Liver (tissue), 9 donors: Measurements from ENCODE around the gene IRX2. TPM values are rescaled to one million over a fixed set of nuclear protein-coding genes. Genes with fewer than 3 reads are reported as not detected.

Source experiments
- DNase-seq: peaks from one replicate; pipeline ENCODE4 v3.0.0-alpha.2; 2017; ENCODE audit warnings: low spot score
- H3K27ac ChIP-seq, 2 donors: one replicate each; pipeline ENCODE4 v1.7.0; 2013; ENCODE audit warnings: inconsistent platforms in 2 of 2, low read length in 2 of 2, control low read depth in 1 of 2, low read depth in 1 of 2, mild to moderate bottlenecking in 1 of 2
- H3K27me3 ChIP-seq, 4 donors: one replicate each; pipeline versions ENCODE4 v1.6.1 to v1.7.0; 2013; ENCODE audit warnings: low read length in 3 of 4, inconsistent platforms in 1 of 4, mild to moderate bottlenecking in 1 of 4, moderate library complexity in 1 of 4; ENCODE audit not compliant: control insufficient read depth in 4 of 4, insufficient read depth in 4 of 4
- H3K36me3 ChIP-seq, 4 donors: one replicate each; pipeline versions ENCODE4 v1.6.1 to v1.7.0; 2013; ENCODE audit warnings: low read length in 3 of 4, mild to moderate bottlenecking in 3 of 4, low read depth in 1 of 4, moderate library complexity in 1 of 4; ENCODE audit not compliant: control insufficient read depth in 4 of 4, insufficient read depth in 3 of 4
- H3K4me1 ChIP-seq, 4 donors: one replicate each; pipeline versions ENCODE4 v1.6.1 to v1.7.0; 2013; ENCODE audit warnings: low read length in 3 of 4, mild to moderate bottlenecking in 3 of 4, moderate library complexity in 1 of 4; ENCODE audit not compliant: control insufficient read depth in 4 of 4, insufficient read depth in 4 of 4
- H3K4me3 ChIP-seq, 3 donors: one replicate each; pipeline versions ENCODE4 v1.6.1 to v1.7.0; 2013; ENCODE audit warnings: low read length in 3 of 3, control low read depth in 1 of 3, low read depth in 1 of 3, mild to moderate bottlenecking in 1 of 3
- H3K9ac ChIP-seq, 2 donors: one replicate each; pipeline ENCODE4 v1.7.0; 2013; ENCODE audit warnings: low read length in 2 of 2, mild to moderate bottlenecking in 2 of 2, moderate library complexity in 2 of 2, control low read depth in 1 of 2, low read depth in 1 of 2
- H3K9me3 ChIP-seq, 4 donors: one replicate each; pipeline versions ENCODE4 v1.6.1 to v1.7.0; 2013; ENCODE audit warnings: low read length in 3 of 4; ENCODE audit not compliant: control insufficient read depth in 4 of 4
- EGR1 ChIP-seq, 2 donors: IDR thresholded peaks; 2 replicates each; pipeline ENCODE4 v1.6.1; 2016 to 2018; ENCODE audit warnings: antibody characterized with exemption in 2 of 2, low read depth in 2 of 2
- FOXA1 ChIP-seq: IDR thresholded peaks from 2 replicates; pipeline ENCODE4 v1.6.1; 2016; ENCODE audit warnings: antibody characterized with exemption
- GABPA ChIP-seq, 2 donors: IDR thresholded peaks in 1 of 2; conservative IDR thresholded peaks in 1 of 2; 2 replicates each; pipeline ENCODE4 v1.6.1; 2016; ENCODE audit warnings: antibody characterized with exemption in 2 of 2, mild to moderate bottlenecking in 1 of 2, moderate library complexity in 1 of 2
- HNF4A ChIP-seq, 2 donors: conservative IDR thresholded peaks; 2 replicates each; pipeline ENCODE4 v1.6.1; 2016; ENCODE audit warnings: antibody characterized with exemption in 2 of 2, mild to moderate bottlenecking in 2 of 2
- JUND ChIP-seq, 2 donors: IDR thresholded peaks; 2 replicates each; pipeline ENCODE4 v1.6.1; 2016; ENCODE audit warnings: antibody characterized with exemption in 2 of 2
- MAX ChIP-seq: IDR thresholded peaks from 2 replicates; pipeline ENCODE4 v1.6.1; 2016; ENCODE audit warnings: antibody characterized with exemption
- NR2F2 ChIP-seq: IDR thresholded peaks from 2 replicates; pipeline ENCODE4 v1.6.1; 2016; ENCODE audit warnings: antibody characterized with exemption
- RAD21 ChIP-seq, 2 donors: IDR thresholded peaks; 2 replicates each; pipeline ENCODE4 v1.6.1; 2016; ENCODE audit warnings: antibody characterized with exemption in 2 of 2, mild to moderate bottlenecking in 2 of 2
- REST ChIP-seq: IDR thresholded peaks from 2 replicates; pipeline ENCODE4 v1.6.1; 2016; ENCODE audit warnings: antibody characterized with exemption, mild to moderate bottlenecking
- SP1 ChIP-seq: IDR thresholded peaks from 2 replicates; pipeline ENCODE4 v1.6.1; 2018; ENCODE audit warnings: antibody characterized with exemption, mild to moderate bottlenecking
- TAF1 ChIP-seq: conservative IDR thresholded peaks from 2 replicates; pipeline ENCODE4 v1.6.1; 2016; ENCODE audit warnings: antibody characterized with exemption, mild to moderate bottlenecking
- YY1 ChIP-seq: IDR thresholded peaks from 2 replicates; pipeline ENCODE4 v1.6.1; 2016; ENCODE audit warnings: antibody characterized with exemption, mild to moderate bottlenecking
- WGBS: extraction: QIAGEN DNeasy Blood & Tissue Kit; methylation state at CpG from one replicate; pipeline ENCODE4 v1.1.7; 2013; 5-methylcytosine and 5-hydroxymethylcytosine counted together
- polyA plus RNA-seq, 2 donors: library from polyadenylated mRNA; stranded (reverse) in 1 of 2; unstranded in 1 of 2; fragments of 200-250 nt in 1 of 2; fragments of >200 nt in 1 of 2; fragmentation: Nextera tagmentation in 1 of 2; extraction: Ambion mirVana in 1 of 2; gene quantifications; one replicate each; pipeline versions ENCODE4 v1.2.1 to v1.2.3, GENCODE V29; 2013 to 2015
- total RNA-seq, 2 donors: library from RNA; depleted of rRNA; stranded (reverse); fragments of >200 nt; gene quantifications; one replicate each; pipeline ENCODE4 v1.2.3, GENCODE V29; 2014
- TF ChIP-seq, protein P1 (sequence below): IDR thresholded peaks from 2 replicates; pipeline ENCODE4 v1.6.1; 2016; ENCODE audit warnings: antibody characterized with exemption
- TF ChIP-seq, protein P2 (sequence below): fragments of 150-350 bp; IDR thresholded peaks from 2 replicates; pipeline ENCODE4 v1.5.1; 2017; ENCODE audit warnings: improper control_type of control experiment, low read depth, low read length; ENCODE audit not compliant: missing input control
- TF ChIP-seq, protein P3 (sequence below): IDR thresholded peaks from 2 replicates; pipeline ENCODE4 v1.6.1; 2016; ENCODE audit warnings: antibody characterized with exemption
- donor health status: healthy.
- donor health status: healthy.
- donor health status: healthy.
- donor health status: healthy.
- donor health status: healthy.

Gene IRX2
- total and polyA plus RNA-seq, 4 donors, result not detected

DNA sequence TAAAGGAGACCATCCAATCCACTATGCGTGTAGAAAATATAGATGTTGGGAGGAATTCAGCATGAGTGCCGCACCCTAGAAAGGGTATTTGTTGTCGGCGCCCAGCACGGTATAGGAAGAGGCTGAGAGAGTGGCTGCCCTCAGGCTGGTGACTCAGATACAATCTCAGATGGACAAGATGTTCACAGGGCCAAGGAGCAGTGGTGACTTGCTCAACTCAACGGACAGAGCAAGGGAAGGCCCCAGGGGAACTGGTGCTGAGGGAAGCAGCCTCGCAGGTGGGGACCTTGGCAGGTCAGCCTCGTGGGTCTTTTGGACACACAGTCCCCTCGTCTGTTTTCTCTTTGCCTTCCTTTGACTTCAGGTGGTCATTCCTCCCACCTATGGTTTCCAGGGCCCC is 28.0 kb upstream of the IRX2 start:
- H3K4me1 ChIP-seq, result no peaks in the 10 kb centered on the region
- H3K27ac ChIP-seq, result no peak overlapping the region
- WGBS, result 80% methylated on average over 9 of the region's 9 CpGs

DNA sequence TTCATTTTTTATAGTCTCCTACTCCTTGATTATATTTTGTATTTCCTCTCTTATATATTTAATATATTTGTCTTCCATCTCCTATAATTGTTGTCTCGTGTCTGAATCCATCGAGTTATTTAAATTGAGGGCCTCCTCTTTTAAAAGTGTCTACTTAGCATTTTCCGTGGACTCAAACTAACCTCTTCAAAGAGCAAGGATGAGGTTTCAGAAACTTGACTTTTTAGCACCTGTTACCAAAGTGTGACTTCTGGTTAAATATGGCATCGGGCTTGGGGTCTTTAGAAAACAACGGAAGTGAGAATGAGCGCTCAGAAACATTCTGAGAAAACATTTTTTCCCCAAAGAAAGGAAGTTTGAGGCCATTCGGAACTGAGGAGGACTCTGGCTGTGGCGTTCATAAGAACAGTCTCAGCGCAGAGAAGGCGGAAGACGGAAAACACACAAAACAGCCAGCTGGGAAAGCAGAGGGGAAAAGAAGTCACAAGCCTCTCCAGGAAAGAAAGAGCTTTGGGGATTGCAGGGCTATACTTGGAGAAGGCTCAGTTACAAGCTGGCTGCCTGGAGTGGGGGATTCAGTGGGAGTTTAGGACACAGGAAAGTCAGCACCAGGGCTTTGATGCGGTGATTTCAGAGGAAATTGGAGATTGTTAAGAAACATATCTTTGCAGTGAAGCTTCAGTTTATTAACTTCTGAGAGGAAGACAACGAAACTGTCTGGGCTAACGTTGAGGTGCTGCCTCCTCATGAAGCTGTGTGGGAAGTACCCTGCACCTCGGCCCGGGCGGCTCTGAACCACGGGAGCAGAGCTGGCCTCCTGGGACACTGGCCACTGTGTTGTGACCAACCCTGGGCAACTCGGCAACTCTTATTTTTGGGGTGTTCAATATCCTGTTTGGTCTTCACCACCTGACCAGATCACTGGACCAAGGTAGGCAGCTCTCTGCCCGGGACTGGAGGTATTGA is 25.1 kb upstream of the IRX2 start:
- H3K27ac ChIP-seq, result no peak overlapping the region
- WGBS, result 82% methylated on average over 20 of the region's 20 CpGs
- H3K9me3 ChIP-seq, result no peaks in the 10 kb centered on the region
- H3K36me3 ChIP-seq, result no peaks in the 10 kb centered on the region
- H3K4me3 ChIP-seq, result no peak overlapping the region
- DNase-seq, result no peak
- no peaks in the 10 kb centered on the region for H3K4me1 ChIP-seq
- H3K27me3 ChIP-seq, result peaks cover 0 to 3% (median 3%) of the 10 kb centered on the region in 4 donors
- no peak overlapping the region for H3K9ac ChIP-seq
- TF ChIP-seq, protein P1, sequence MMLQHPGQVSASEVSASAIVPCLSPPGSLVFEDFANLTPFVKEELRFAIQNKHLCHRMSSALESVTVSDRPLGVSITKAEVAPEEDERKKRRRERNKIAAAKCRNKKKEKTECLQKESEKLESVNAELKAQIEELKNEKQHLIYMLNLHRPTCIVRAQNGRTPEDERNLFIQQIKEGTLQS, result no peak
- TF ChIP-seq NR2F2 (no peak), HNF4A (conservative IDR thresholded peaks at IDR 0.05) (no peak), MAX (no peak), EGR1 (IDR thresholded peaks at IDR 0.05; ENCODE audit: low read depth in 2 of 2) (no peak), YY1 (no peak)
- TF ChIP-seq, protein P2, sequence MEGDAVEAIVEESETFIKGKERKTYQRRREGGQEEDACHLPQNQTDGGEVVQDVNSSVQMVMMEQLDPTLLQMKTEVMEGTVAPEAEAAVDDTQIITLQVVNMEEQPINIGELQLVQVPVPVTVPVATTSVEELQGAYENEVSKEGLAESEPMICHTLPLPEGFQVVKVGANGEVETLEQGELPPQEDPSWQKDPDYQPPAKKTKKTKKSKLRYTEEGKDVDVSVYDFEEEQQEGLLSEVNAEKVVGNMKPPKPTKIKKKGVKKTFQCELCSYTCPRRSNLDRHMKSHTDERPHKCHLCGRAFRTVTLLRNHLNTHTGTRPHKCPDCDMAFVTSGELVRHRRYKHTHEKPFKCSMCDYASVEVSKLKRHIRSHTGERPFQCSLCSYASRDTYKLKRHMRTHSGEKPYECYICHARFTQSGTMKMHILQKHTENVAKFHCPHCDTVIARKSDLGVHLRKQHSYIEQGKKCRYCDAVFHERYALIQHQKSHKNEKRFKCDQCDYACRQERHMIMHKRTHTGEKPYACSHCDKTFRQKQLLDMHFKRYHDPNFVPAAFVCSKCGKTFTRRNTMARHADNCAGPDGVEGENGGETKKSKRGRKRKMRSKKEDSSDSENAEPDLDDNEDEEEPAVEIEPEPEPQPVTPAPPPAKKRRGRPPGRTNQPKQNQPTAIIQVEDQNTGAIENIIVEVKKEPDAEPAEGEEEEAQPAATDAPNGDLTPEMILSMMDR, result no peak

More for the DNA sequence above, 28.0 kb upstream of the IRX2 start:
- no peaks in the 10 kb centered on the region for H3K36me3 ChIP-seq
- no peaks in the 10 kb centered on the region for H3K9me3 ChIP-seq
- DNase-seq, result no peak
- no peak for TF ChIP-seq YY1
- no peak for TF ChIP-seq MAX
- TF ChIP-seq, protein P1, result no peak
- no peak for TF ChIP-seq NR2F2
- no peak for TF ChIP-seq TAF1
- no peak for TF ChIP-seq GABPA (IDR thresholded peaks at IDR 0.05 in 1 of 2, conservative IDR thresholded peaks at IDR 0.05 in 1 of 2)
- TF ChIP-seq REST, result no peak
- TF ChIP-seq JUND (IDR thresholded peaks at IDR 0.05), result no peak
- no peak for TF ChIP-seq RAD21 (IDR thresholded peaks at IDR 0.05)
- TF ChIP-seq FOXA1, result no peak
- TF ChIP-seq HNF4A (conservative IDR thresholded peaks at IDR 0.05), result no peak
- TF ChIP-seq, protein P3, sequence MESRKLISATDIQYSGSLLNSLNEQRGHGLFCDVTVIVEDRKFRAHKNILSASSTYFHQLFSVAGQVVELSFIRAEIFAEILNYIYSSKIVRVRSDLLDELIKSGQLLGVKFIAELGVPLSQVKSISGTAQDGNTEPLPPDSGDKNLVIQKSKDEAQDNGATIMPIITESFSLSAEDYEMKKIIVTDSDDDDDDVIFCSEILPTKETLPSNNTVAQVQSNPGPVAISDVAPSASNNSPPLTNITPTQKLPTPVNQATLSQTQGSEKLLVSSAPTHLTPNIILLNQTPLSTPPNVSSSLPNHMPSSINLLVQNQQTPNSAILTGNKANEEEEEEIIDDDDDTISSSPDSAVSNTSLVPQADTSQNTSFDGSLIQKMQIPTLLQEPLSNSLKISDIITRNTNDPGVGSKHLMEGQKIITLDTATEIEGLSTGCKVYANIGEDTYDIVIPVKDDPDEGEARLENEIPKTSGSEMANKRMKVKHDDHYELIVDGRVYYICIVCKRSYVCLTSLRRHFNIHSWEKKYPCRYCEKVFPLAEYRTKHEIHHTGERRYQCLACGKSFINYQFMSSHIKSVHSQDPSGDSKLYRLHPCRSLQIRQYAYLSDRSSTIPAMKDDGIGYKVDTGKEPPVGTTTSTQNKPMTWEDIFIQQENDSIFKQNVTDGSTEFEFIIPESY, result no peak
- no peak for TF ChIP-seq SP1
- no peak for TF ChIP-seq EGR1 (IDR thresholded peaks at IDR 0.05; ENCODE audit: low read depth in 2 of 2)
- H3K4me3 ChIP-seq, result no peak overlapping the region
- H3K9ac ChIP-seq, result no peak overlapping the region
- peaks cover 0 to 3% (median 1%) of the 10 kb centered on the region in 4 donors for H3K27me3 ChIP-seq
